ENCODE data around the gene AGO1.

GRCh38 chr1:35876988-35877387 lies 6.0 kb upstream of the AGO1 start:
- TF ChIP-seq, protein P1, sequence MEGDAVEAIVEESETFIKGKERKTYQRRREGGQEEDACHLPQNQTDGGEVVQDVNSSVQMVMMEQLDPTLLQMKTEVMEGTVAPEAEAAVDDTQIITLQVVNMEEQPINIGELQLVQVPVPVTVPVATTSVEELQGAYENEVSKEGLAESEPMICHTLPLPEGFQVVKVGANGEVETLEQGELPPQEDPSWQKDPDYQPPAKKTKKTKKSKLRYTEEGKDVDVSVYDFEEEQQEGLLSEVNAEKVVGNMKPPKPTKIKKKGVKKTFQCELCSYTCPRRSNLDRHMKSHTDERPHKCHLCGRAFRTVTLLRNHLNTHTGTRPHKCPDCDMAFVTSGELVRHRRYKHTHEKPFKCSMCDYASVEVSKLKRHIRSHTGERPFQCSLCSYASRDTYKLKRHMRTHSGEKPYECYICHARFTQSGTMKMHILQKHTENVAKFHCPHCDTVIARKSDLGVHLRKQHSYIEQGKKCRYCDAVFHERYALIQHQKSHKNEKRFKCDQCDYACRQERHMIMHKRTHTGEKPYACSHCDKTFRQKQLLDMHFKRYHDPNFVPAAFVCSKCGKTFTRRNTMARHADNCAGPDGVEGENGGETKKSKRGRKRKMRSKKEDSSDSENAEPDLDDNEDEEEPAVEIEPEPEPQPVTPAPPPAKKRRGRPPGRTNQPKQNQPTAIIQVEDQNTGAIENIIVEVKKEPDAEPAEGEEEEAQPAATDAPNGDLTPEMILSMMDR (IDR thresholded peaks at IDR 0.05) = no peak
- TF ChIP-seq POLR2A (IDR thresholded peaks at IDR 0.05) = no peak

Measured in heart left ventricle (tissue), 13 donors.